ENCODE results near the gene MAK.
"Not testable (repeated sequence)": the region's sequence is repeated elsewhere in the genome, so short reads cannot be mapped to it uniquely, and the experiment has no call there.

Gene MAK, protein sequence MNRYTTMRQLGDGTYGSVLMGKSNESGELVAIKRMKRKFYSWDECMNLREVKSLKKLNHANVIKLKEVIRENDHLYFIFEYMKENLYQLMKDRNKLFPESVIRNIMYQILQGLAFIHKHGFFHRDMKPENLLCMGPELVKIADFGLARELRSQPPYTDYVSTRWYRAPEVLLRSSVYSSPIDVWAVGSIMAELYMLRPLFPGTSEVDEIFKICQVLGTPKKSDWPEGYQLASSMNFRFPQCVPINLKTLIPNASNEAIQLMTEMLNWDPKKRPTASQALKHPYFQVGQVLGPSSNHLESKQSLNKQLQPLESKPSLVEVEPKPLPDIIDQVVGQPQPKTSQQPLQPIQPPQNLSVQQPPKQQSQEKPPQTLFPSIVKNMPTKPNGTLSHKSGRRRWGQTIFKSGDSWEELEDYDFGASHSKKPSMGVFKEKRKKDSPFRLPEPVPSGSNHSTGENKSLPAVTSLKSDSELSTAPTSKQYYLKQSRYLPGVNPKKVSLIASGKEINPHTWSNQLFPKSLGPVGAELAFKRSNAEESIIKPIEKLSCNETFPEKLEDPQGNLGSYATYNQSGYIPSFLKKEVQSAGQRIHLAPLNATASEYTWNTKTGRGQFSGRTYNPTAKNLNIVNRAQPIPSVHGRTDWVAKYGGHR

GRCh38 chr6:10837995-10838793 is at the start of gene MAK:
MAK (minus strand) TSS chr6:10838539; CDS start chr6:10830648, 7,891 bp downstream.
- peak; percentile 70 for DNase-seq (ENCODE audit: low read depth in 2 of 2)

- no peak for DNase-seq (ENCODE audit: low read depth in 2 of 2)
Measured at GRCh38 chr6:10886691-10887502, 48.6 kb upstream of the MAK start, which contains the start of gene SYCP2L. SYCP2L (plus strand) TSS chr6:10887052; CDS start chr6:10887127, 75 bp downstream.

GRCh38 chr6:10886365-10886690 is 48.0 kb upstream of the MAK start:
- DNase-seq (ENCODE audit: low read depth in 2 of 2): not testable (repeated sequence)

DNA sequence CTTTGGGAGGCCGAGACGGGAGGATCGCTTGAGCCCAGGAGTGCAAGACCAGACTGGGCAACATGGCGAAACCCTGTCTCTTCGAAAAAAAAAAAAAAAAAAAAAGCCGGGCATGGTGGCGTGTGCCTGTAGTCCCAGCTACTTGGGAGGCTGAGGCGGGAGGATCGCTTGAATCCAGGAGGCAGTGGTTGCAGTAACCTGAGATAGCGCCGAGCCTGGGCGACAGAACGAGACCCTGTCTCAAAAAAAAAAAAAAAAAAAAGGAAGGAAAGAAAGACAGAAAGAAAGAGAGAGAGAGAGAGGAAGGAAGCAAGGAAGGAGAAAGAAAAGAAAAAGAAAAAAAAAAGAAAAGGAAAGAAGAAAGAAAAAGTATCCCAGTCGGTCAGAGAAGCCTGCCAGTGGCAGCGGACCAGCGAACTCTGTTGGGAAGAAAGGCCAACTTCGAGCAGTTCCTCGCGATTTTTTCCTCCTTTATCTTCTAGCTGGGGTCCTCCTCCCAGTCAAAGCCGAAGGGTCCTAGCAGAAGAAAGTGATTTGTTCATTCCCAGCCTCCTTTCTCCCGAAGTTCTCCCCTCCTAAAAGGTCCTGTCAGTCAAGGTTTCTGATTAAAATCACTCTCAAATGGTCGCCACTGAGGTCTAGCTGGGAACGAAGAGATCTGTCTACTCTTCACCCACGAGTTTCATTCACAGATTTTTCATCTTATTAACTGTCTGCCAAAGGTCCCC is 46.1 kb upstream of the MAK start:
- no peak for DNase-seq (ENCODE audit: low read depth in 2 of 2)

GRCh38 chr6:10883312-10884244 is 45.2 kb upstream of the MAK start:
- no peak for DNase-seq (ENCODE audit: low read depth in 2 of 2)

GRCh38 chr6:10882657-10883171 is 44.4 kb upstream of the MAK start:
- DNase-seq (ENCODE audit: low read depth in 2 of 2): no peak

DNA sequence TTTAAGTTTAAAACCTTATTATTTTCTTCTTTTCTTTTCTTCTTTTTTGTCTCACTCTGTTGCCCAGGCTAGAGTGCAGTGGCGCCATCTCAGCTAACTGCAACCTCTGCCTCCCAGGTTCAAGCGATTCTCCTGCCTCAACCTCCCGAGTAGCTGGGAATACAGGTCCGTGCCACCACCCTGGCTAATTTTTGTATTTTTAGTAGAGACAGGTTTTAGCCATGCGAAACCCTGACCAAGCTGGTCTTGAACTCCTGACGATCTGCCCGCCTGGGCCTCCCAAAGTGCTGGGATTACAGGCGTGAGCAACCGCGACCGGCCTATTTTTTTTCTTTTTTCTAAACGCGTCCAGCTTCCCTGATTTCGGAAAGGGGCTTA is 43.9 kb upstream of the MAK start:
- DNase-seq (ENCODE audit: low read depth in 2 of 2): not testable (repeated sequence)

GRCh38 chr6:10880366-10880765 is 42.0 kb upstream of the MAK start:
- no peak for DNase-seq (ENCODE audit: low read depth in 2 of 2)

DNA sequence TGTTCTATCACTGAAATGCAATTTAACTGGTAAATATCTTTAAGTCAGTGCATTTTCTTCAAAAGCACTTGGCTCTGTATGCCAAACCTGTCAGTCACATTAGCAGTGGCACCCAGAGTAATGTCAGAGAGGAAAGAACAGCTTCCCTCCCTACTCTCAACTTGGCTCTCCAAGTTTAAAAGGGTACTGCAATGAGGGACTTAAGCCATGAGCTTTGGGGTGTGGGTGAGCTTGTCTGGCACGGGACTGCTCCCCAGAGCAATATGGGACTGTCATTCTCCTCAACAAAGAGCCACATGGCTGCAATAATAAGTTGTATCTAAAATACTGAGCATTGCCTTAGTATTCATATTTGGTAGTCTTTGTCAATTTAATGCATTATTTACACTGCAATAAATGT is 39.5 kb upstream of the MAK start:
- no peak for DNase-seq (ENCODE audit: low read depth in 2 of 2)

DNA sequence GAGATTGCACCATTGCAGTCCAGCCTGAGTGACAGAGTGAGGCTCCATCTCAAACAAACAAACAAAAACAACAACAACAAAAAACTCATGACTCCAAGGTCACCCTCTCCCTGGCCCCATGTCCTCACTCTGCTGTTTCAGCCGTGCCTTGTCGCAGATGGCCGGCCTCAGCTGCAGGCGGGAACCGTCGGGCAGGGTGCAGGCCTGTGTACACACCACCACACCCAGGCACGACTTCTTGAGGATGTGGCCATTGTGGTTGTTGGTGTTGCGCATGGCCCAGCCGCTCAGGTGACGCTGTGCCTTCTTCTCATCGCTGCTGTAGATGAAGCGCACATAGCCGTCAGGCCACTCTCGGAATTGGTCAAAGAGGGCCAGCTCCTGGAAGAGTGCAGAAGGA is 38.7 kb upstream of the MAK start:
- DNase-seq (ENCODE audit: low read depth in 2 of 2): no peak

DNA sequence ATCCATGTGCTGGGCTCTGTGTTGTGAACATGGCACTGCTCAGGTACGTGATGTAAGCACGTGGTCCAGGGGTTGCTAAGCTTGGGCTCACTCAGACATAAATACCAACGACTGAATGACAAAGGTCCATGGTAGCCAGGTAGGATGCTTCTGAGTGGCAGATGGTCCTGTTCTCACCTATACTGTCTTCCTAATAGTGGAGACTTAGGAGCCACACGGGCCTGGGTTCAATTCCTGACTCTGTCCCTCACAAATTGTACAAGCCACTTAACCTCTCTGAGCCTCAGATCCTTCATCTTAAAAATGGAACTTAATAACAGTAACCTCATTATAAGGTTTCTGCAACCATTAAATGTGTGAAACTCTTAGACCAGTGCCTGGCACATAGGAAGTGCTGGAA is 36.7 kb upstream of the MAK start:
- DNase-seq (ENCODE audit: low read depth in 2 of 2): no peak

DNA sequence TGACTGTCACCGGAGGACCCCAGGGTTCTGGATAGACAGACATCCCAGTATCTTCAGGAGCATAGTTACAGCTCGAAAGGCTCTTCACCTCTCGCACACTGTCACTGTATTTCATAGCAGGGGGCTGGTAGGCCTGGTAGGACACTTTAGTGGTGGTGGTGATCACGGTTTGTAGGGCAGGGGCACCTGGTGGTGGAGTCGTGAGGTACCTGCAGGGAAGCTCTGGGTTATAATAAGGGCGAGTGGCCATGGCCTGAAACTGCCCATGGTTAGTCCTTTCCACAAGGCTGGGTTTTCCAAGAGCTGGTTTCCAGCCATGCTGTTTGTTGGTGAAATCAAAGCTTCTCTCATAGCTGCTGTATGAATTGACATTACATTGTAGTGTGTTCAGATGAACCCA is 35.9 kb upstream of the MAK start:
- no peak for DNase-seq (ENCODE audit: low read depth in 2 of 2)

DNA sequence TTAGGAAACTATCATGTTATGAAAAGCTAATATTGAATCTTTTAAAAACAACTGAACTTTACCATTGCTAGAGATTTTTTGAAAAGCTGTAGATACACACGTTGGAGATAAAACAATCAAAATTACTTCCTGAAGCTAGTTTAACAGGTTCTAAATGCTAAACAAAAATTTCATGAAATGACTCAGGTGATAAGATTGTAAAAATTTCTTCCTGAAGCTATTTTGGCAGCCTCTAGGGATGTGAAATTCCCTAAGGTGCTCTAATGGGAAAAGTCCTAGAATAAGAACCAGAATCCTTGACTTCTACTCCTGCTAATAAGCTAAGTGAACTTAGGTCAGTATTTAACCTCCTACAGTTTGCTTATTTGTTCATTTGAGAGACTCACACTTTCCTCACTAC is 35.0 kb upstream of the MAK start:
- no peak for DNase-seq (ENCODE audit: low read depth in 2 of 2)

DNA sequence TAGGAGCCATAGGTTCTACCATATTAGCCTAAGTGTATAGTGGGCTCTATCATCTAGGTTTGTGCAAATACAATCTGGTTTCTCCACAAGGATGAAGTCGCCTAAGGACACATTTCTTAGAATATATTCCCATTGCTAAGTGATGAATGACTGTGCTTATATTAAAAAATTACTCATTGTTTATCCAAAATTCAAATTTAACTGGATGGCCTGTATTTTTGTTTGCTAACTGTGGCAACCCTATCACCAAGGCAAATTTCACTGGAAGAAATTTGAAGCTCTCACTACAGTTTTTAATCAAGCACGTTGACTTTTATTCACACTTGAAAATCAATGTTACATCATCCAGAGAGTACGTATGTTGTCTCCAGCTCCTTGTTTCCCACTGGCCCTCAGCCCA is 29.6 kb upstream of the MAK start:
- DNase-seq (ENCODE audit: low read depth in 2 of 2): no peak

DNA sequence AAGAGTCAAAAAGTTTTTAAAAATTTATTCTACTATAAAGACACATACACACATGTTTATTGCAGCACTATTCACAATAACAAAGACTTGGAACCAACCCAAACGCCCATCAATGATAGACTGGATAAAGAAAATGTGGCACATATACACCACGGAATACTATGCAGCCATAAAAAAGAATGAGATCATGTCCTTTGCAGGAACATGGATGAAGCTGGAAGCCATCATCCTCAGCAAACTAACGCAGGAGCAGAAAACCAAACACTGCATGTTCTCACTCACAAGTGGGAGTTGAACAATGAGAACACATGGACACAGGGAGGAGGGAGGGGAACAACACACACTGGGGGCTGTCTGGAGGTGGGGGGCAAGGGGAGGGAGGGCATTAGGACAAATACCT is 28.4 kb upstream of the MAK start:
- not testable (repeated sequence) for DNase-seq (ENCODE audit: low read depth in 2 of 2)

DNA sequence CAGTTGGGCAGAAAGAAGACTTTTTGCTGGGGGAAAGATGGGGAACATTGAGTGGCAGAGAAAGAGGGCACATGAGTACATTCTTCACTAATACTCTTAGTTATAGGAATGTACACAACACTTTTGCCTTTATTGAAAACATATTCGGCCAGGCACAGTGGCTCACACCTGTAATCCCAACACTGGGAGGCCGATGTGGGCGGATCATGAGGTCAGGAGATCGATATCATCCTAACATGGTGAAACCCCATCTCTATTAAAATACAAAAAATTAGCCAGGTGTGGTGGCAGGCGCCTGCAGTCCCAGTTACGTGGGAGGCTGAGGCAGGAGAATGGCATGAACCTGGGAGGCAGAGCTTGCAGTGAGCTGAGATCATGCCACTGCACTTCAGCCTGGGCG is 24.7 kb upstream of the MAK start:
- DNase-seq (ENCODE audit: low read depth in 2 of 2): not testable (repeated sequence)

DNA sequence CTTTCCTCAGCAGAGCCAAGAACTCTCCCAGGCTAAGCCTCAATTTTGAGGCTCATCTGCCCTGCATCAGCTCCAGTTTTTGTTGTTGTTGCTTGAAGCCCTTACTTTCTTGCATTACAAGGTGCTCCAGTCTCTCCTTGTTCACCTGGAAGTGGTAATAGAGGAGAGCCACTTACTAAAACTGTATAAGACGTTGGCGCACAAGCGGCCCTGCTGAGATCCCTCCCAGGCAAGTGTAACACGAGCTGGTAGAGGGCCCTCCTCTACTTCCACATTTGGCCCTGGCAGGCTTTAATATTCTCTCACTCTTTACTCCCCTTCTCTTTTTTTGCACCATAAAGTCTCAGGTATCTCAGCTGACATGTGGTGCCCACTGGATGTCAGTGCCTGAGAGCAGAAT is 24.0 kb upstream of the MAK start:
- DNase-seq (ENCODE audit: low read depth in 2 of 2): no peak

DNA sequence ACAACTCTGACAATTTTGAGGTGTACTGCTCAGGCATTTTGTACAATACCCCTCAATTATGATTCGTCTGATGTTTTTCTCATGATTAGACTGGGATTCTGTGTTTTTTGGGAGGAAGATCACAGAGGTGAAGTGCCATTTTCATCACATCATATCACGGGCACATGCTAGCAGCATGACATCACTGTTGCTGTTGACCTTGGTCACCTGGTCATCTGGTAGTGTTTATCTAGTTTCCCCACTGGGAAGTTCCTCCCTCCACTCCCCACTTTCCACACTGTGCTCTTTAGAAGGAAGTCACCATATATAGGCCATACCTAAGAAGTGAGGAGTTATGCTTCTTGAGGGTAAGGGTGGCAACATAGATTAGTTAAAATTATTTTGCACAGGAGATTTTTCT is 22.7 kb upstream of the MAK start:
- no peak for DNase-seq (ENCODE audit: low read depth in 2 of 2)

GRCh38 chr6:10857259-10857658 is 18.9 kb upstream of the MAK start:
- no peak for DNase-seq (ENCODE audit: low read depth in 2 of 2)
